Skeletal muscle cell (primary cell): ENCODE measurements around the gene PEAK1.
"Not testable (repeated sequence)": the region's sequence is repeated elsewhere in the genome, so short reads cannot be mapped to it uniquely, and the experiment has no call there.

Source experiments
- DNase-seq: peaks from one replicate; pipeline ENCODE4 v3.0.0-alpha.2; 2010; ENCODE audit warnings: low read depth
- H3K4me3 ChIP-seq: 2 replicates; pipeline ENCODE4 v1.5.1; 2011; ENCODE audit warnings: low read depth, mild to moderate bottlenecking, control low read depth, low read length, moderate library complexity

PEAK1 gene

GRCh38 chr15:77163781-77164384, 256.0 kb downstream of the PEAK1 start:
- H3K4me3 ChIP-seq: no peak overlapping the region
- DNase-seq: no peak

- DNase-seq: no peak
- H3K4me3 ChIP-seq: no peak overlapping the region
Measured at GRCh38 chr15:77162872-77163633, 256.9 kb downstream of the PEAK1 start.

GRCh38 chr15:77160562-77161478, 259.1 kb downstream of the PEAK1 start:
- H3K4me3 ChIP-seq: no peak overlapping the region
- no peak for DNase-seq

GRCh38 chr15:77156000-77156399, 263.9 kb downstream of the PEAK1 start:
- DNase-seq, H3K4me3 ChIP-seq: not testable (repeated sequence)

- no peak overlapping the region for H3K4me3 ChIP-seq
- no peak for DNase-seq
Measured at GRCh38 chr15:77148191-77148590, 271.7 kb downstream of the PEAK1 start.

GRCh38 chr15:77145370-77145769, 274.5 kb downstream of the PEAK1 start:
- no peak overlapping the region for H3K4me3 ChIP-seq
- no peak for DNase-seq

- DNase-seq: peak; percentile 95
- no peak overlapping the region for H3K4me3 ChIP-seq
Measured at GRCh38 chr15:77144492-77145070, 275.3 kb downstream of the PEAK1 start.

- H3K4me3 ChIP-seq: no peak overlapping the region
Measured at GRCh38 chr15:77144026-77144425, 275.9 kb downstream of the PEAK1 start.

GRCh38 chr15:77143616-77144015, 276.3 kb downstream of the PEAK1 start:
- DNase-seq: no peak

More at GRCh38 chr15:77144026-77144425, 275.9 kb downstream of the PEAK1 start:
- DNase-seq: no peak

GRCh38 chr15:77143191-77143590, 276.7 kb downstream of the PEAK1 start:
- no peak for DNase-seq
- no peak overlapping the region for H3K4me3 ChIP-seq

More at GRCh38 chr15:77143616-77144015, 276.3 kb downstream of the PEAK1 start:
- H3K4me3 ChIP-seq: no peak overlapping the region

- no peak for DNase-seq
- H3K4me3 ChIP-seq: no peak overlapping the region
Measured at GRCh38 chr15:77140220-77140619, 279.7 kb downstream of the PEAK1 start.

- no peak overlapping the region for H3K4me3 ChIP-seq
- no peak for DNase-seq
Measured at GRCh38 chr15:77139312-77139711, 280.6 kb downstream of the PEAK1 start.

- H3K4me3 ChIP-seq: no peak overlapping the region
- no peak for DNase-seq
Measured at GRCh38 chr15:77138167-77138522, 281.8 kb downstream of the PEAK1 start.

- DNase-seq: no peak
- H3K4me3 ChIP-seq: no peak overlapping the region
Measured at GRCh38 chr15:77135181-77135580, 284.7 kb downstream of the PEAK1 start.

GRCh38 chr15:77130315-77130930, 289.5 kb downstream of the PEAK1 start:
- DNase-seq: no peak
- H3K4me3 ChIP-seq: no peak overlapping the region

GRCh38 chr15:77127626-77128025, 292.3 kb downstream of the PEAK1 start:
- no peak for DNase-seq
- no peak overlapping the region for H3K4me3 ChIP-seq

GRCh38 chr15:77126529-77127326, 293.2 kb downstream of the PEAK1 start:
- H3K4me3 ChIP-seq: no peak overlapping the region
- DNase-seq: no peak

GRCh38 chr15:77123854-77124253, 296.1 kb downstream of the PEAK1 start:
- DNase-seq: no peak
- H3K4me3 ChIP-seq: no peak overlapping the region

GRCh38 chr15:77122576-77122975, 297.3 kb downstream of the PEAK1 start:
- no peak overlapping the region for H3K4me3 ChIP-seq
- no peak for DNase-seq
